Smooth muscle cell (in vitro differentiated cells): ENCODE measurements around the gene NELL2. TPM values are rescaled to one million over a fixed set of nuclear protein-coding genes. Genes with fewer than 3 reads are reported as not detected.

ENCODE experiments used
- DNase-seq: peaks from one replicate; lab custom pipeline; 2025; ENCODE audit not compliant: unreplicated experiment; lab: John Stamatoyannopoulos, UW
- H2AFZ ChIP-seq: fragments of 200-600 bp; sonication (generic); 2 replicates; pipeline ENCODE4 v1.6.0; 2016; ENCODE audit warnings: antibody characterized with exemption, low read depth, mild to moderate bottlenecking
- H3F3A ChIP-seq: fragments of 200-600 bp; sonication (generic); 2 replicates; pipeline ENCODE4 v1.6.0; 2017; ENCODE audit warnings: antibody characterized with exemption, low read depth
- H3K27ac ChIP-seq: fragments of 200-600 bp; sonication (generic); 2 replicates; pipeline ENCODE4 v1.5.1; 2016; ENCODE audit warnings: low read depth, mild to moderate bottlenecking
- H3K27me3 ChIP-seq: fragments of 200-600 bp; sonication (generic); 2 replicates; pipeline ENCODE4 v1.6.1; 2016; ENCODE audit warnings: low read depth, mild to moderate bottlenecking
- H3K36me3 ChIP-seq: fragments of 200-600 bp; sonication (generic); 2 replicates; pipeline ENCODE4 v1.5.1; 2016; ENCODE audit warnings: low read depth
- H3K4me1 ChIP-seq: fragments of 200-600 bp; sonication (generic); 2 replicates; pipeline ENCODE4 v1.5.1; 2016; ENCODE audit warnings: low read depth
- H3K4me2 ChIP-seq: fragments of 200-600 bp; sonication (generic); 2 replicates; pipeline ENCODE4 v1.6.0; 2016; ENCODE audit warnings: mild to moderate bottlenecking
- H3K4me3 ChIP-seq: fragments of 200-600 bp; sonication (generic); 2 replicates; pipeline ENCODE4 v1.5.1; 2016; ENCODE audit warnings: mild to moderate bottlenecking
- H3K79me2 ChIP-seq: fragments of 200-600 bp; sonication (generic); 2 replicates; pipeline ENCODE4 v1.6.0; 2016; ENCODE audit warnings: low read depth, mild to moderate bottlenecking
- H3K9ac ChIP-seq: fragments of 200-600 bp; sonication (generic); 2 replicates; pipeline ENCODE4 v1.6.0; 2016; ENCODE audit warnings: low read depth
- H3K9me3 ChIP-seq: fragments of 200-600 bp; sonication (generic); replicated peaks from 2 replicates; pipeline ENCODE4 v1.5.1; 2016; ENCODE audit warnings: low read depth
- H4K20me1 ChIP-seq: fragments of 200-600 bp; sonication (generic); 2 replicates; pipeline ENCODE4 v1.6.0; 2016; ENCODE audit warnings: low read depth
- CTCF ChIP-seq: fragments of 200-600 bp; sonication (generic); IDR thresholded peaks from 2 replicates; pipeline ENCODE4 v1.5.1; 2017; ENCODE audit warnings: borderline replicate concordance, mild to moderate bottlenecking, antibody characterized with exemption; ENCODE audit not compliant: insufficient read depth, poor library complexity, severe bottlenecking
- WGBS: methylation state at CpG from one replicate; pipeline ENCODE4 v1.1.7; 2016; ENCODE audit warnings: low lambda C conversion rate; 5-methylcytosine and 5-hydroxymethylcytosine counted together
- polyA plus RNA-seq: library from polyadenylated mRNA; unstranded; fragments of >200 nt; fragmentation: Nextera tagmentation; extraction: Ambion mirVana; gene quantifications from 2 replicates; pipeline ENCODE4 v1.2.1, GENCODE V29; 2016
- total RNA-seq: library from RNA; depleted of rRNA; stranded (reverse); fragments of >200 nt; gene quantifications from 2 replicates; pipeline ENCODE4 v1.2.3, GENCODE V29; 2014

Gene NELL2
- total and polyA plus RNA-seq, 2 experiments from 2014 or later: 16.8 TPM; not detected in 1

- no peak for DNase-seq
- Histone ChIP-seq H3K79me2 (no peaks in the 10 kb centered on the region), H3K27me3 (no peaks in the 10 kb centered on the region), H3K36me3 (no peaks in the 10 kb centered on the region), H3K4me2 (no peak overlapping the region), H2AFZ (peak overlapping the region; percentile 8), H3K4me1 (peaks cover 14% of the 10 kb centered on the region), H3K9ac (no peak overlapping the region), H3K27ac (no peak overlapping the region), H3F3A (no peaks in the 10 kb centered on the region), H3K9me3 (no peaks in the 10 kb centered on the region), H4K20me1 (no peaks in the 10 kb centered on the region), H3K4me3 (no peak overlapping the region)
- no peak for TF ChIP-seq CTCF
- WGBS: 38% methylated on average over 12 of the region's 12 CpGs
Measured at GRCh38 chr12:44654646-44655639, 221.2 kb downstream of the NELL2 start.

- Histone ChIP-seq H2AFZ (no peak overlapping the region), H3K9me3 (no peaks in the 10 kb centered on the region), H3K79me2 (no peaks in the 10 kb centered on the region), H3K4me3 (no peak overlapping the region), H3K27me3 (no peaks in the 10 kb centered on the region), H3K36me3 (no peaks in the 10 kb centered on the region), H3F3A (no peaks in the 10 kb centered on the region), H3K9ac (no peak overlapping the region), H3K4me1 (peaks cover 14% of the 10 kb centered on the region), H3K27ac (no peak overlapping the region), H4K20me1 (no peaks in the 10 kb centered on the region), H3K4me2 (no peak overlapping the region)
- WGBS: 51% methylated on average over 3 of the region's 3 CpGs
- no peak for DNase-seq
- TF ChIP-seq CTCF: no peak
Measured at GRCh38 chr12:44653861-44654527, 222.1 kb downstream of the NELL2 start.

- H3F3A ChIP-seq: no peaks in the 10 kb centered on the region
- no peak for DNase-seq
- WGBS: 63% methylated on average over 2 of the region's 2 CpGs
Measured at GRCh38 chr12:44649693-44650092, 226.4 kb downstream of the NELL2 start.

More at GRCh38 chr12:44649693-44650092, 226.4 kb downstream of the NELL2 start:
- no peaks in the 10 kb centered on the region for H3K9me3 ChIP-seq
- no peak overlapping the region for H3K9ac ChIP-seq
- H3K4me2 ChIP-seq: no peak overlapping the region
- H3K27me3 ChIP-seq: no peaks in the 10 kb centered on the region
- H3K36me3 ChIP-seq: no peaks in the 10 kb centered on the region
- no peak overlapping the region for H3K4me3 ChIP-seq
- H3K79me2 ChIP-seq: no peaks in the 10 kb centered on the region
- H3K4me1 ChIP-seq: peaks cover 2% of the 10 kb centered on the region
- H2AFZ ChIP-seq: no peak overlapping the region
- no peaks in the 10 kb centered on the region for H4K20me1 ChIP-seq
- TF ChIP-seq CTCF: no peak
- no peak overlapping the region for H3K27ac ChIP-seq
